Lower lobe of right lung (tissue), 2 donors: Measurements from ENCODE around the gene BLTP2. TPM values are rescaled to one million over a fixed set of nuclear protein-coding genes. Genes with fewer than 3 reads are reported as not detected.

Source experiments
- ATAC-seq, 2 donors: fragments of 200-7000 bp; cut with Tn5 transposase; one replicate each; pipeline ENCODE4 v1.9.1; 2020 to 2022; ENCODE audit warnings: mild to moderate bottlenecking in 2 of 2, moderate library complexity in 2 of 2
- DNase-seq: peaks from one replicate; pipeline ENCODE4 v3.0.0-alpha.2; 2020
- H3K27ac ChIP-seq: fragments of 200-600 bp; one replicate; pipeline ENCODE4 v1.8.0; 2022
- H3K27me3 ChIP-seq: fragments of 200-600 bp; one replicate; pipeline ENCODE4 v1.8.0; 2022; ENCODE audit warnings: low read depth
- H3K36me3 ChIP-seq: fragments of 200-600 bp; one replicate; pipeline ENCODE4 v1.8.0; 2022; ENCODE audit warnings: mild to moderate bottlenecking
- H3K4me1 ChIP-seq: fragments of 200-600 bp; one replicate; pipeline ENCODE4 v1.8.0; 2022
- H3K4me3 ChIP-seq: fragments of 200-600 bp; one replicate; pipeline ENCODE4 v1.8.0; 2022; ENCODE audit warnings: mild to moderate bottlenecking
- H3K9me3 ChIP-seq: fragments of 200-600 bp; one replicate; pipeline ENCODE4 v1.8.0; 2022
- CTCF ChIP-seq: fragments of 200-600 bp; IDR thresholded peaks from one replicate; pipeline ENCODE4 v1.8.0; 2022; ENCODE audit warnings: antibody characterized with exemption, mild to moderate bottlenecking
- intact Hi-C: fragments of 100-400 bp; cut with DNase I; formaldehyde crosslinking; loops from one replicate; pipeline ENCODE4 v1.11.0; 2022
- total RNA-seq: library from RNA; stranded (reverse); fragmentation: NEBNext Ultra II Directional; extraction: Animal tissue kit (Norgen Biotek cat#: 25700); gene quantifications from one replicate; pipeline ENCODE4 v1.2.1, GENCODE V29; 2021
- donor health status: DM: no; HTN: yes; CAD: no; lungs with severe emphysema.

BLTP2 gene
- total RNA-seq, 1 donor from 2014 or later: 138 TPM

- Histone ChIP-seq H3K36me3 (no peaks in the 10 kb centered on the region), H3K27ac (peak overlapping the region; percentile 90), H3K4me1 (peaks cover 16% of the 10 kb centered on the region), H3K27me3 (no peaks in the 10 kb centered on the region), H3K4me3 (peak overlapping the region; percentile 62), H3K9me3 (no peaks in the 10 kb centered on the region)
- TF ChIP-seq CTCF: no peak
- intact Hi-C loops: no loop called here
- DNase-seq (peak; percentile 65), ATAC-seq (peak; percentile 73 to 79)
These were observed 45.4 kb downstream of the BLTP2 start for GRCh38 chr17:28599311-28600184.

DNA sequence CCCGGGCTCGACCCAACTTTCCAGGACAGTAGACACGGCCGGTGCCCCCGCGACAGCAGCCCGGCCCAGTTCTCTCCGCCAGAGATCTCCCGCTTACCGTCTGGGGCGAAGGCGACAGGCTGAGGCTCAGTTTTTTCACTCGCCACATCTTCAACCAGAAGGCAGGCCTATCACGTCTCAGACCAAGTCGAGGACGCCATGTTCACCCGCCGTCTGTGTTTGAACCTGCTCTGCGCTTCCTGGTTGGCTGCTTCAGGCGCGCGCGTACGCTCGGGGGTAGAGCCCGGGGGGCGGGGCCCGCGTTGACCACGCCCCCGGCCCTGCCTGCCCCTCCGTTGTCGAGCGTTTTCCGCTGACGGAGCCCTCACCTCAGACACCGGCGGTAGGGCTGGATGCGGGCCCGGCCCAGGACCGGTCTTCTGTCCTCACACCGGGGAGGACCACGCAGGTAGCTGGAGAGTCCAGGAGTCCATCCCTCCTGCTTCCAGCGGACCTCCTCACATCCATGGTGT, 46.1 kb downstream of the BLTP2 start, which contains the start of gene SPAG5:
Gene SPAG5, minus strand, starts transcription at position 227 of the 512 bp plus-strand sequence. Its CDS starts 79 bp downstream, at position 148.
- Histone ChIP-seq H3K4me3 (peak within 1 kb of the TSS; percentile 62), H3K4me1 (peaks cover 16% of the 10 kb centered on the region), H3K36me3 (no peaks in the 10 kb centered on the region), H3K27ac (peak within 1 kb of the TSS; percentile 90), H3K9me3 (no peaks in the 10 kb centered on the region), H3K27me3 (no peaks in the 10 kb centered on the region)
- ATAC-seq: peak; percentile 99 to 100
- intact Hi-C loops: no loop called here
- no peak for TF ChIP-seq CTCF
- DNase-seq: peak; percentile 95

GRCh38 chr17:28598389-28598788, 46.6 kb downstream of the BLTP2 start:
- H3K27me3 ChIP-seq: no peaks in the 10 kb centered on the region
- H3K9me3 ChIP-seq: no peaks in the 10 kb centered on the region
- no peak for TF ChIP-seq CTCF
- peaks cover 16% of the 10 kb centered on the region for H3K4me1 ChIP-seq
- no peak for DNase-seq
- H3K4me3 ChIP-seq: peak overlapping the region; percentile 62
- ATAC-seq: no peak
- no peaks in the 10 kb centered on the region for H3K36me3 ChIP-seq
- intact Hi-C loops: no loop called here
- peak overlapping the region; percentile 90 for H3K27ac ChIP-seq

DNA sequence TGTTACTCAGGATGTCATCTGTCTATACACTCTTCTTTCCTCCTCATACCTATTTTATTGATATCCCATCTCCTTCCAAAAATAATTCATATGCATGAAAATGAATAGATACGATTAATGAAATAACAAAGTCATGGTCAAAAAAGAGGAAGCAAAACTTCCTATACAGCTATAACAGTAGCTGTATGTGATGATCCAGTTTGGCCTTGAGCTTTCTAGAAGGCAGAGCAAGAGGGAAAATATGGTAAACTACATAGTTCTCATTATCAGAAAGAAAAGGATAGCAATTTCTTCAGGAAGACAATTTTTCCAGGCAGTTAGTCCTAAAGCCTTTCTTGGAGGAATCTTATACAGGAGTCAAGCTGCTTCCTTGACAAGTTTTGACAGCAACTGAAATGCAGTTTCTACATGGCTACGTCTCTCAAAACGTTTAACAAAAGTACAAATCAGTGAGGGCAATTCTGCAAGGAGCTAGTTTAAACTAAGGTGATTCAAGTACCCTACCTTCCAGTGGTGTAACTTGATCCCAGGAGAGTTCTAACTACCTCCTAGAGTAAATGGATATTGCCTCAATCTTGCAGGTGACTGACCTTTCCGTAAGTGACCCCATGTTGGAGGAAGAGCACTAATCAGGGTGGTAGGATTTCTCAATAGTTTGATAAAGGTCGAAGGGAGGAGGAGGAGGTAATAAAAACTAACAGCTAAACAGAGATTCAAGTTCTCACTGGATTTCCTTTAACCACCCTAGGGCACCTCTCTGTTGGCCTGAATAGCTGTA, 47.2 kb downstream of the BLTP2 start:
- no peak for TF ChIP-seq CTCF
- Histone ChIP-seq H3K36me3 (no peaks in the 10 kb centered on the region), H3K27ac (no peak overlapping the region), H3K4me3 (no peak overlapping the region), H3K27me3 (no peaks in the 10 kb centered on the region), H3K4me1 (peaks cover 16% of the 10 kb centered on the region), H3K9me3 (no peaks in the 10 kb centered on the region)
- ATAC-seq: no peak
- DNase-seq: no peak
- intact Hi-C loops: no loop called here

Other genes with a start within 250 kb of the BLTP2 start
- gene SLC46A1, start 238.9 kb downstream of the BLTP2 start, total RNA-seq: 23.3 TPM
- gene SLC13A2, start 171.5 kb downstream of the BLTP2 start, total RNA-seq: not detected
- gene FOXN1, start 138.8 kb downstream of the BLTP2 start, total RNA-seq: 0.15 TPM
- 27.0 TPM for gene UNC119, start 92.5 kb downstream of the BLTP2 start, total RNA-seq
- gene PIGS, start 73.6 kb downstream of the BLTP2 start, total RNA-seq: 45.3 TPM
- 11.6 TPM for gene ALDOC, start 68.3 kb downstream of the BLTP2 start, total RNA-seq
- 4.9 TPM for gene SPAG5, start 46.1 kb downstream of the BLTP2 start, total RNA-seq
- 14.1 TPM for gene RSKR, start 31.0 kb downstream of the BLTP2 start, total RNA-seq
- 48.8 TPM for gene SDF2, start 16.7 kb upstream of the BLTP2 start, total RNA-seq
- 60.3 TPM for gene SUPT6H, start 17.0 kb upstream of the BLTP2 start, total RNA-seq
- gene PROCA1, start 66.7 kb upstream of the BLTP2 start, total RNA-seq: 4.4 TPM
- 62.3 TPM for gene RAB34, start 72.7 kb upstream of the BLTP2 start, total RNA-seq
- gene RPL23A, start 74.8 kb upstream of the BLTP2 start, total RNA-seq: 1,156 TPM
- gene TLCD1, start 81.1 kb upstream of the BLTP2 start, total RNA-seq: 19.8 TPM
- gene NEK8, start 83.6 kb upstream of the BLTP2 start, total RNA-seq: 11.3 TPM
- gene TRAF4, start 98.9 kb upstream of the BLTP2 start, total RNA-seq: 52.8 TPM
- 21.7 TPM for gene FAM222B, start 197.6 kb upstream of the BLTP2 start, total RNA-seq
- 26.1 TPM for gene ERAL1, start 209.9 kb upstream of the BLTP2 start, total RNA-seq